ENCODE data around the gene MMP15. TPM values are rescaled to one million over a fixed set of nuclear protein-coding genes. Genes with fewer than 3 reads are reported as not detected.

MMP15 gene
- total RNA-seq, 1 donor from 2014 or later = 7.2 TPM

DNA sequence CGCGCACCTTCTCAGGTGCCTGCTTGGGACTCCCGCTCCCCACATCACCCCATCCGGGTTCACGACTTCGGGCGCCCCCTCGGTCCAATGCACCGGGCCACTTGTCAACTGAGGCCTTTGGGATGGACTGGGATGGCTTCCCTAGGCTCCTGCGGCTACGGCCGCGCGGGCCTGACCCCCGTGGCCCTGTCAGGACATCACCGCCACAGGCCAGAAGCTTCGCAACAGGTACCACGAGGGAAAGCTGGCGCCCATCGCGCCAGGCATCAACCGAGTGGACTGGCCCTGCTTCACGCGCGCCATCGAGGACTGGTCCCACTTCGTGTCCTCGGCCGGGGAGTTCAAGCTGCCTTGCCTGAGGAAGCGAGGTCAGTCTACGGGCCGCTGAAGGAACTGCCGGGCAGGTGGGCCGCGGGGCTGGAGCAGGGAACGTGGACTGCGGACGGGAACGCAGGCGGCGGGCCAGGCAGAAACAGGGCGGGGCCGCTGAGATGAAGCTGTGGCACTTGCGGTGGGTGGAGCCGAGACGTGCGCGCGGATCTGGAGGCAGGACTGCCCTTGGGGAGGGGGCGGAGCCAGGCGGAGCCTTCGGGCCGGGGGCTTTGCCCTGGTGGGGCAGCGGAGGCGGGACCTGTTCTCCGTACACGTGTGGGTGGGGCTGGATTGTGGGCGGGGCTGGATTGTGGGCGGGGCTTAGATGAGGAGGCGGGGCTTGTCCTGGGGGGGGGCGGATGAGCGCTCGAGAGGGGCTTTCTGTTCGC lies 40.9 kb upstream of the MMP15 start:
- Histone ChIP-seq H3K79me2 (ENCODE audit: low read depth) (no peaks in the 10 kb centered on the region), H4K20me1 (ENCODE audit: low read depth) (peaks cover 6% of the 10 kb centered on the region), H3K27me3 (peaks cover 56% of the 10 kb centered on the region), H3K9me3 (ENCODE audit: low read depth) (no peaks in the 10 kb centered on the region), H2AFZ (replicated peaks) (peak overlapping the region; percentile 99), H3K27ac (no peak overlapping the region), H3K9ac (no peak overlapping the region), H3K4me2 (peak overlapping the region; percentile 93), H3K4me3 (peak overlapping the region; percentile 62), H3F3A (ENCODE audit: low read depth) (peaks cover 4% of the 10 kb centered on the region), H3K36me3 (no peaks in the 10 kb centered on the region), H3K4me1 (peaks cover 7% of the 10 kb centered on the region)
- DNase-seq (ENCODE audit: low spot score) = peak; percentile 99
- Mint-ChIP-seq H3K27ac (no peak overlapping the region), H3K9me3 (no peaks in the 10 kb centered on the region), H3K4me1 (peaks cover 2% of the 10 kb centered on the region), H3K36me3 (no peaks in the 10 kb centered on the region), H3K27me3 (ENCODE audit: insufficient read depth, low read depth) (peaks cover 24% of the 10 kb centered on the region), H3K4me3 (peak overlapping the region; percentile 89)
- TF ChIP-seq, protein P1, sequence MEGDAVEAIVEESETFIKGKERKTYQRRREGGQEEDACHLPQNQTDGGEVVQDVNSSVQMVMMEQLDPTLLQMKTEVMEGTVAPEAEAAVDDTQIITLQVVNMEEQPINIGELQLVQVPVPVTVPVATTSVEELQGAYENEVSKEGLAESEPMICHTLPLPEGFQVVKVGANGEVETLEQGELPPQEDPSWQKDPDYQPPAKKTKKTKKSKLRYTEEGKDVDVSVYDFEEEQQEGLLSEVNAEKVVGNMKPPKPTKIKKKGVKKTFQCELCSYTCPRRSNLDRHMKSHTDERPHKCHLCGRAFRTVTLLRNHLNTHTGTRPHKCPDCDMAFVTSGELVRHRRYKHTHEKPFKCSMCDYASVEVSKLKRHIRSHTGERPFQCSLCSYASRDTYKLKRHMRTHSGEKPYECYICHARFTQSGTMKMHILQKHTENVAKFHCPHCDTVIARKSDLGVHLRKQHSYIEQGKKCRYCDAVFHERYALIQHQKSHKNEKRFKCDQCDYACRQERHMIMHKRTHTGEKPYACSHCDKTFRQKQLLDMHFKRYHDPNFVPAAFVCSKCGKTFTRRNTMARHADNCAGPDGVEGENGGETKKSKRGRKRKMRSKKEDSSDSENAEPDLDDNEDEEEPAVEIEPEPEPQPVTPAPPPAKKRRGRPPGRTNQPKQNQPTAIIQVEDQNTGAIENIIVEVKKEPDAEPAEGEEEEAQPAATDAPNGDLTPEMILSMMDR (IDR thresholded peaks at IDR 0.05) = no peak
- TF ChIP-seq EZH2 (IDR thresholded peaks at IDR 0.05) = no peak
- TF ChIP-seq EZH2phosphoT487 (IDR thresholded peaks at IDR 0.05) = no peak

- peak overlapping the region; percentile 89 for H3K4me3 Mint-ChIP-seq
- no peaks in the 10 kb centered on the region for H3K9me3 Mint-ChIP-seq
- no peaks in the 10 kb centered on the region for H3K36me3 Mint-ChIP-seq
- H3K4me1 Mint-ChIP-seq = peaks cover 2% of the 10 kb centered on the region
- no peaks in the 10 kb centered on the region for H3K79me2 ChIP-seq (ENCODE audit: low read depth)
- no peak overlapping the region for H3K9ac ChIP-seq
- no peaks in the 10 kb centered on the region for H3K9me3 ChIP-seq (ENCODE audit: low read depth)
- peaks cover 6% of the 10 kb centered on the region for H4K20me1 ChIP-seq (ENCODE audit: low read depth)
- DNase-seq (ENCODE audit: low spot score) = peak; percentile 35
- H3K4me1 ChIP-seq = peaks cover 7% of the 10 kb centered on the region
- H3K27me3 Mint-ChIP-seq (ENCODE audit: insufficient read depth, low read depth) = peaks cover 19% of the 10 kb centered on the region
- H3K4me3 ChIP-seq = peak overlapping the region; percentile 62
- peaks cover 56% of the 10 kb centered on the region for H3K27me3 ChIP-seq
- peak overlapping the region; percentile 93 for H3K4me2 ChIP-seq
- peaks cover 4% of the 10 kb centered on the region for H3F3A ChIP-seq (ENCODE audit: low read depth)
- H3K27ac Mint-ChIP-seq = no peak overlapping the region
- H2AFZ ChIP-seq (replicated peaks) = peak overlapping the region; percentile 66
- no peaks in the 10 kb centered on the region for H3K36me3 ChIP-seq
- no peak overlapping the region for H3K27ac ChIP-seq
- TF ChIP-seq EZH2phosphoT487 (IDR thresholded peaks at IDR 0.05) = peak; percentile 67
- peak; percentile 71 for TF ChIP-seq EZH2 (IDR thresholded peaks at IDR 0.05)
- TF ChIP-seq, protein P1 (IDR thresholded peaks at IDR 0.05) = no peak
These were observed 40.1 kb upstream of the MMP15 start for GRCh38 chr16:57985204-57986181.

- Histone ChIP-seq H3F3A (ENCODE audit: low read depth) (peaks cover 4% of the 10 kb centered on the region), H3K79me2 (ENCODE audit: low read depth) (no peaks in the 10 kb centered on the region), H3K4me3 (peak overlapping the region; percentile 62), H3K4me2 (peak overlapping the region; percentile 93), H3K9me3 (ENCODE audit: low read depth) (no peaks in the 10 kb centered on the region), H4K20me1 (ENCODE audit: low read depth) (peaks cover 6% of the 10 kb centered on the region), H3K27ac (no peak overlapping the region), H3K36me3 (no peaks in the 10 kb centered on the region), H3K27me3 (peaks cover 56% of the 10 kb centered on the region), H3K9ac (no peak overlapping the region), H2AFZ (replicated peaks) (no peak overlapping the region), H3K4me1 (peaks cover 7% of the 10 kb centered on the region)
- peaks cover 16% of the 10 kb centered on the region for H3K27me3 Mint-ChIP-seq (ENCODE audit: insufficient read depth, low read depth)
- H3K9me3 Mint-ChIP-seq = no peaks in the 10 kb centered on the region
- H3K4me1 Mint-ChIP-seq = peaks cover 2% of the 10 kb centered on the region
- peak overlapping the region; percentile 89 for H3K4me3 Mint-ChIP-seq
- no peak for DNase-seq (ENCODE audit: low spot score)
- H3K27ac Mint-ChIP-seq = no peak overlapping the region
- no peaks in the 10 kb centered on the region for H3K36me3 Mint-ChIP-seq
- TF ChIP-seq, protein P1 (IDR thresholded peaks at IDR 0.05) = no peak
- no peak for TF ChIP-seq EZH2 (IDR thresholded peaks at IDR 0.05)
- TF ChIP-seq EZH2phosphoT487 (IDR thresholded peaks at IDR 0.05) = no peak
These were observed 39.4 kb upstream of the MMP15 start for GRCh38 chr16:57986196-57986595.

Measured in neural progenitor cell (in vitro differentiated cells).